GM12892 (cell line): Measurements from ENCODE around the gene HCCS.

ENCODE experiments used
- POLR2A ChIP-seq: IDR thresholded peaks from 2 replicates; pipeline ENCODE4 v1.6.1; 2011; ENCODE audit warnings: low read depth, low read length, control low read depth
- POLR2AphosphoS5 ChIP-seq: IDR thresholded peaks from 2 replicates; pipeline ENCODE4 v1.6.1; 2011; ENCODE audit warnings: low read depth, low read length, control low read depth

DNA sequence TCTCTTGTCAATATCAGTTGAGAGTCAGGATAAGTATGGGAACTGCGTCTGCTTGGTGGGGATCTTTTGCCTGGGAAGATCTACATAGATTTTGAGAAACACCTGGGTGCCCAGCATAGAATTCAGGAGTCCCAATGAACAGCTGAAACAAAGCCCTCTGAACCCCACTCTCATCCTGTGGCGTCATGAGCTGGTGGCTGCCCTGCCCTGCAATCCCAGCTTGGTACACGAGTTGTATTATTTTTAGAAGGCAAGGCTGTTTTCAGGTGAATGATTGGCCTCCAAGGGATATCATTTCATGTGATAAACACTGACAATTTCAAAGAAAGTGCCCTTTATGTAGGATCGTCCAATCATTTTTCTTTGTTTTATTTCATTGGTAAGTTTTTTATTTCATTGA is 60.8 kb downstream of the HCCS start:
- no peak for TF ChIP-seq POLR2A
- TF ChIP-seq POLR2AphosphoS5, result no peak
